H1 (cell line): ENCODE results near the gene DENND1A. TPM values are rescaled to one million over a fixed set of nuclear protein-coding genes. Genes with fewer than 3 reads are reported as not detected.

Source experiments
- CTCF ChIA-PET: fragments of 300-600 bp; sonication (Branson Sonifier 250); formaldehyde crosslinking; loops from one replicate; lab custom pipeline; 2021; ENCODE audit not compliant: partially characterized antibody; lab: Charles Lee
- POLR2A ChIA-PET: fragments of 300-600 bp; sonication (Branson Sonifier 250); formaldehyde crosslinking; loops from one replicate; lab custom pipeline; 2021; ENCODE audit warnings: inconsistent platforms; ENCODE audit not compliant: partially characterized antibody; lab: Charles Lee
- DNase-seq, 2 experiments: peaks; one replicate each; pipeline versions ENCODE4 v3.0.0 to v3.0.0-alpha.2; 2010 to 2022; ENCODE audit warnings: low spot score in 2 of 2, low read depth in 1 of 2, mixed read lengths in 1 of 2
- FAIRE-seq: peaks from 2 replicates; lab custom pipeline; 2011; peaks lifted over from hg19 to GRCh38; lab: Jason Lieb, UNC
- H2AFZ ChIP-seq: 2 replicates; pipeline ENCODE4 v1.8.1; 2012; ENCODE audit warnings: low read length, inconsistent platforms
- H2AK5ac ChIP-seq: 2 replicates; pipeline ENCODE4 v1.6.1; 2013; ENCODE audit warnings: low read depth, low read length
- H2BK120ac ChIP-seq: replicated peaks from 2 replicates; pipeline ENCODE3; 2013; ENCODE audit warnings: low read depth, low read length, inconsistent platforms
- H2BK12ac ChIP-seq: 2 replicates; pipeline ENCODE4 v1.6.1; 2013; ENCODE audit warnings: low read depth, low read length
- H2BK15ac ChIP-seq: 2 replicates; pipeline ENCODE4 v1.6.1; 2013; ENCODE audit warnings: low read length
- H2BK20ac ChIP-seq: 2 replicates; pipeline ENCODE4 v1.6.1; 2013; ENCODE audit warnings: low read length
- H2BK5ac ChIP-seq: 2 replicates; pipeline ENCODE4 v1.6.1; 2013; ENCODE audit warnings: low read depth, low read length
- H3K14ac ChIP-seq: 2 replicates; pipeline ENCODE4 v1.6.1; 2013; ENCODE audit warnings: inconsistent platforms; ENCODE audit not compliant: insufficient read length
- H3K18ac ChIP-seq: 2 replicates; pipeline ENCODE4 v1.6.1; 2013; ENCODE audit warnings: low read length; ENCODE audit errors: extremely low read depth
- H3K23ac ChIP-seq: 2 replicates; pipeline ENCODE4 v1.6.1; 2013; ENCODE audit warnings: inconsistent platforms; ENCODE audit not compliant: insufficient read length
- H3K23me2 ChIP-seq: 2 replicates; pipeline ENCODE4 v1.6.1; 2013; ENCODE audit warnings: low read depth, low read length
- H3K27ac ChIP-seq: 2 replicates; pipeline ENCODE4 v1.6.1; 2011; ENCODE audit warnings: low read depth, low read length, inconsistent platforms
- H3K27me3 ChIP-seq, 4 experiments: replicated peaks in 1 of 4; 1 replicate in 1 of 4; 2 replicates in 3 of 4; pipeline versions ENCODE4 v1.6.1 to v1.8.1; 2011 to 2013; ENCODE audit warnings: low read length in 3 of 4, mild to moderate bottlenecking in 3 of 4, inconsistent platforms in 2 of 4, mixed read lengths in 2 of 4, moderate library complexity in 1 of 4; ENCODE audit not compliant: control insufficient read depth in 3 of 4, insufficient read depth in 3 of 4; ENCODE audit errors: extremely low read depth in 1 of 4
- H3K36me3 ChIP-seq, 4 experiments: 2 replicates each; pipeline versions ENCODE4 v1.6.1 to v1.8.1; 2011 to 2013; ENCODE audit warnings: mild to moderate bottlenecking in 4 of 4, low read length in 3 of 4, moderate library complexity in 2 of 4, control low read depth in 1 of 4, inconsistent platforms in 1 of 4; ENCODE audit not compliant: insufficient read depth in 4 of 4, control insufficient read depth in 2 of 4
- H3K4ac ChIP-seq: replicated peaks from 2 replicates; pipeline ENCODE3; 2013; ENCODE audit warnings: low read length, low read depth, mixed read lengths, inconsistent platforms; ENCODE audit not compliant: insufficient read length
- H3K4me1 ChIP-seq, 4 experiments: replicated peaks in 1 of 4; 1 replicate in 1 of 4; 2 replicates in 3 of 4; pipeline versions ENCODE4 v1.6.1 to v1.8.1; 2011 to 2013; ENCODE audit warnings: low read length in 3 of 4, inconsistent platforms in 2 of 4, mixed read lengths in 1 of 4; ENCODE audit not compliant: insufficient read depth in 4 of 4, control insufficient read depth in 3 of 4
- H3K4me2 ChIP-seq, 2 experiments: 2 replicates each; pipeline versions ENCODE4 v1.6.1 to v1.8.1; 2011 to 2013; ENCODE audit warnings: low read depth in 2 of 2, low read length in 2 of 2, control low read depth in 1 of 2, inconsistent platforms in 1 of 2, mild to moderate bottlenecking in 1 of 2; ENCODE audit not compliant: insufficient read depth in 1 of 2
- H3K4me3 ChIP-seq, 4 experiments: fragments of 200-600, 300-600 bp in 1 of 4; sonication (generic), shearing (Covaris generic), sonication (Bioruptor Twin) in 1 of 4; 2 replicates each; pipeline versions ENCODE4 v1.5.1 to v1.8.1; 2011 to 2016; ENCODE audit warnings: low read length in 4 of 4, low read depth in 3 of 4, control low read depth in 2 of 4, inconsistent platforms in 2 of 4, mild to moderate bottlenecking in 2 of 4, mixed read lengths in 1 of 4, moderate library complexity in 1 of 4; ENCODE audit not compliant: insufficient read depth in 2 of 4; ENCODE audit errors: extremely low read depth in 1 of 4
- H3K56ac ChIP-seq: replicated peaks from 2 replicates; pipeline ENCODE3; 2013; ENCODE audit warnings: low read depth, mild to moderate bottlenecking, mixed read lengths, low read length, inconsistent platforms; ENCODE audit not compliant: insufficient read length
- H3K79me1 ChIP-seq: 2 replicates; pipeline ENCODE4 v1.6.1; 2013; ENCODE audit warnings: low read depth, low read length, control low read depth
- H3K79me2 ChIP-seq, 2 experiments: 2 replicates each; pipeline versions ENCODE4 v1.6.1 to v1.8.1; 2012 to 2013; ENCODE audit warnings: low read length in 2 of 2, mild to moderate bottlenecking in 2 of 2, inconsistent platforms in 1 of 2; ENCODE audit not compliant: insufficient read depth in 2 of 2, control insufficient read depth in 1 of 2
- H3K9ac ChIP-seq, 4 experiments: replicated peaks in 1 of 4; 1 replicate in 1 of 4; 2 replicates in 3 of 4; pipeline versions ENCODE4 v1.6.1 to v1.8.1; 2011 to 2013; ENCODE audit warnings: low read depth in 3 of 4, low read length in 3 of 4, control low read depth in 2 of 4, mild to moderate bottlenecking in 2 of 4, moderate library complexity in 2 of 4, inconsistent platforms in 1 of 4; ENCODE audit errors: extremely low read depth in 1 of 4
- H3K9me3 ChIP-seq, 2 experiments: 2 replicates each; pipeline versions ENCODE4 v1.6.1 to v1.8.1; 2012 to 2013; ENCODE audit warnings: mild to moderate bottlenecking in 2 of 2, moderate library complexity in 2 of 2, control low read depth in 1 of 2, inconsistent platforms in 1 of 2, low read depth in 1 of 2, low read length in 1 of 2, mixed read lengths in 1 of 2; ENCODE audit not compliant: insufficient read depth in 2 of 2
- H4K20me1 ChIP-seq, 2 experiments: replicated peaks in 1 of 2; 2 replicates each; pipeline versions ENCODE3 to v1.8.1; 2011 to 2013; ENCODE audit warnings: inconsistent platforms in 2 of 2, low read length in 2 of 2, mild to moderate bottlenecking in 1 of 2; ENCODE audit not compliant: insufficient read depth in 2 of 2, control insufficient read depth in 1 of 2
- H4K5ac ChIP-seq: 2 replicates; pipeline ENCODE4 v1.6.1; 2013; ENCODE audit warnings: low read length, low read depth, mixed read lengths, inconsistent platforms; ENCODE audit not compliant: insufficient read length
- H4K8ac ChIP-seq: 2 replicates; pipeline ENCODE4 v1.8.0; 2013; ENCODE audit warnings: mild to moderate bottlenecking, moderate library complexity, low read length, inconsistent platforms; ENCODE audit not compliant: insufficient read depth; ENCODE audit errors: extremely low read depth
- H4K91ac ChIP-seq: replicated peaks from 2 replicates; pipeline ENCODE3; 2013; ENCODE audit warnings: low read length, mixed read lengths, inconsistent platforms; ENCODE audit not compliant: insufficient read length
- BACH1 ChIP-seq: IDR thresholded peaks from 2 replicates; pipeline ENCODE4 v1.6.1; 2012; ENCODE audit warnings: low read length, improper control_type of control experiment
- BCL11A ChIP-seq, 2 experiments: IDR thresholded peaks; one replicate each; pipeline ENCODE4 v1.6.1; 2011; ENCODE audit warnings: low read depth in 2 of 2, low read length in 2 of 2, mild to moderate bottlenecking in 2 of 2
- CBX8 ChIP-seq: fragments of 300-800, 300-1000 bp; sonication (generic); IDR thresholded peaks from 2 replicates; pipeline ENCODE4 v1.7.1; 2016; ENCODE audit warnings: low read depth, low read length, borderline replicate concordance
- CEBPB ChIP-seq: IDR thresholded peaks from 2 replicates; pipeline ENCODE4 v1.6.1; 2012; ENCODE audit warnings: low read depth, low read length
- CHD1 ChIP-seq: IDR thresholded peaks from 2 replicates; pipeline ENCODE4 v1.6.1; 2012; ENCODE audit warnings: low read depth, low read length, improper control_type of control experiment
- CHD2 ChIP-seq: IDR thresholded peaks from 2 replicates; pipeline ENCODE4 v1.6.1; 2012; ENCODE audit warnings: low read length, improper control_type of control experiment
- CTBP2 ChIP-seq: IDR thresholded peaks from 2 replicates; pipeline ENCODE4 v1.7.0; 2011; ENCODE audit warnings: borderline replicate concordance, mild to moderate bottlenecking, moderate library complexity, mixed read lengths, low read length; ENCODE audit not compliant: insufficient read depth, insufficient read length
- EP300 ChIP-seq, 2 experiments: IDR thresholded peaks; 1 replicate in 1 of 2; 2 replicates in 1 of 2; pipeline ENCODE4 v1.6.1; 2011 to 2012; ENCODE audit warnings: low read depth in 2 of 2, low read length in 2 of 2, mild to moderate bottlenecking in 2 of 2, borderline replicate concordance in 1 of 2, inconsistent platforms in 1 of 2, moderate library complexity in 1 of 2
- GTF2F1 ChIP-seq: IDR thresholded peaks from 2 replicates; pipeline ENCODE4 v1.6.1; 2012; ENCODE audit warnings: low read depth, low read length, improper control_type of control experiment, borderline replicate concordance
- KDM5A ChIP-seq: fragments of 200-600 bp; IDR thresholded peaks from 2 replicates; pipeline ENCODE4 v1.7.1; 2012; ENCODE audit warnings: mild to moderate bottlenecking, low read length, inconsistent platforms, mixed read lengths
- RNF2 ChIP-seq: fragments of 200-900, 300-1000 bp; sonication (generic); IDR thresholded peaks from 2 replicates; pipeline ENCODE4 v1.7.1; 2016; ENCODE audit warnings: borderline replicate concordance, low read depth, mild to moderate bottlenecking, antibody characterized with exemption, low read length; ENCODE audit not compliant: poor library complexity, severe bottlenecking; ENCODE audit errors: missing control alignments
- SP1 ChIP-seq: IDR thresholded peaks from 2 replicates; pipeline ENCODE4 v1.6.1; 2011; ENCODE audit warnings: low read depth, low read length
- TCF12 ChIP-seq: IDR thresholded peaks from 2 replicates; pipeline ENCODE4 v1.6.1; 2011; ENCODE audit warnings: low read depth, mild to moderate bottlenecking, low read length
- TEAD4 ChIP-seq: IDR thresholded peaks from 2 replicates; pipeline ENCODE4 v1.6.1; 2012; ENCODE audit warnings: low read depth, low read length, inconsistent platforms, mixed read lengths
- YY1 ChIP-seq: IDR thresholded peaks from 2 replicates; pipeline ENCODE4 v1.6.1; 2011; ENCODE audit warnings: low read depth, mild to moderate bottlenecking, low read length
- WGBS, 2 experiments: shearing (Covaris generic) in 1 of 2; methylation state at CpG; one replicate each; pipeline versions ENCODE4 v1.1.6 to v1.1.7; 2013 to 2015; ENCODE audit warnings: low lambda C conversion rate in 2 of 2, mixed read lengths in 2 of 2, inconsistent platforms in 1 of 2, low coverage in 1 of 2, missing lambda C conversion rate in 1 of 2; ENCODE audit not compliant: insufficient replicate concordance in 2 of 2, insufficient coverage in 1 of 2, insufficient read length in 1 of 2; ENCODE audit errors: extremely low coverage in 1 of 2, missing lambda C conversion rate in 1 of 2; 5-methylcytosine and 5-hydroxymethylcytosine counted together
- polyA plus RNA-seq, 7 experiments: library from polyadenylated mRNA; depleted of rRNA in 3 of 7; stranded (reverse) in 5 of 7; unstranded in 2 of 7; fragments of >200 nt in 5 of 7; fragments of 200-250 nt in 2 of 7; gene quantifications; 1 replicate in 5 of 7; 2 replicates in 1 of 7; 4 replicates in 1 of 7; pipeline versions ENCODE4 v1.2.1 to v1.2.3, GENCODE V29; 2011 to 2013; ENCODE audit warnings: missing spikeins in 2 of 7, mixed read lengths in 2 of 7
- total RNA-seq: library from RNA; stranded (reverse); fragmentation: NEBNext Ultra II Directional; extraction: Animal tissue kit (Norgen Biotek cat#: 25700); gene quantifications from 2 replicates; pipeline ENCODE4 v1.2.1, GENCODE V29; 2021

DENND1A gene
- total and polyA plus RNA-seq, 2 of the 8 experiments (the other 6 are each of a cell fraction or from before 2014, with no cell fraction given) = 24.1 to 26.4 TPM

DNA sequence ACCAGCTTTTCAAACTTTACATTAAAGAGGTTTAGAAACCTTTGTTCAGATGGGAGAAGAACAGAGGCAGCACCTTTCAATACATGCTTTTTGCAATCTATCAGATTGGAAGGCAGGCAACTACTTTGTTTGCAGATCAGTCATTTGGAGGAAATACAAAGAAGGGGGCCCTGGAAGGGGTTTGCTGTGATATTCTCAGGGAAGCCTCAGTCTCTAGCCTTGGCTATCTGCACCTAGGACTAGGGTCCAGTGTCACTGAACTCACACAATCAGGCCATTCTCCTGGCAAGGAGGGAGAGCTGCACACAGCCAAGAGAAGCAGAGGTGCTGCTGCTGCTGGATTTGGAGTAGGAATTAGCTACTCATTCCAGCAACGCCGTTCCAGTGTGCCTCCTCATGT is 494.5 kb downstream of the DENND1A start:
- CTCF ChIA-PET = interaction anchor here (0.6 to 7.2 kb wide), 13 partner anchors 9 to 280 kb away, joined by 3 to 64 read pairs (median 4); no protein-coding TSS in a partner anchor
- Histone ChIP-seq H2BK12ac (no peak overlapping the region; the same call in 1 of the 2 replicates), H3K4me3 (no peak overlapping the region), H2AFZ (no peak overlapping the region), H3K4me1 (peaks cover 0 to 8% (median 2%) of the 10 kb centered on the region in 4 experiments; a peak in 4 of 7 replicates), H2BK5ac (no peak overlapping the region), H3K4ac (no peak overlapping the region), H2BK120ac (no peak overlapping the region), H3K23ac (no peak overlapping the region), H3K79me2 (no peaks in the 10 kb centered on the region), H3K9me3 (no peaks in the 10 kb centered on the region), H3K79me1 (no peaks in the 10 kb centered on the region), H3K27me3 (no peaks in the 10 kb centered on the region; a peak in 1 of 7 replicates), H4K20me1 (no peaks in the 10 kb centered on the region), H4K91ac (no peak overlapping the region), H3K9ac (no peak overlapping the region), H3K4me2 (no peak overlapping the region), H2AK5ac (no peak overlapping the region), H4K8ac (no peak overlapping the region), H3K14ac (no peak overlapping the region), H4K5ac (no peak overlapping the region), H3K27ac (no peak overlapping the region), H2BK15ac (no peak overlapping the region), H3K36me3 (no peaks in the 10 kb centered on the region), H3K18ac (no peak overlapping the region), H2BK20ac (no peak overlapping the region), H3K56ac (no peak overlapping the region), H3K23me2 (no peaks in the 10 kb centered on the region)
- POLR2A ChIA-PET = interaction anchor here (0.6 to 1.9 kb wide), 4 partner anchors 10 to 206 kb away, joined by 3 to 4 read pairs (median 3); no protein-coding TSS in a partner anchor
- 72% methylated on average over 2 of the region's 2 CpGs; no CpG with 5 or more reads in 1 of the 2 experiments for WGBS, 2 experiments
- FAIRE-seq (no peak), DNase-seq (no peak)
- TF ChIP-seq KDM5A (no peak), TCF12 (no peak), EP300 (IDR thresholded peaks at IDR 0.05; ENCODE audit: borderline replicate concordance in 1 of 2, low read depth in 2 of 2, low read length in 2 of 2) (no peak), CEBPB (no peak), BACH1 (no peak), CHD1 (no peak), TEAD4 (no peak), SP1 (no peak), RNF2 (no peak), CBX8 (no peak), CHD2 (no peak), YY1 (no peak), CTBP2 (no peak), GTF2F1 (no peak), BCL11A (IDR thresholded peaks at IDR 0.05; ENCODE audit: low read depth in 2 of 2, low read length in 2 of 2) (no peak)
